ENCODE data around the gene ETNK1.
A peak's percentile ranks its signal among the peaks of the same experiment; 100 is the strongest.
"Not testable (repeated sequence)": the region's sequence is repeated elsewhere in the genome, so short reads cannot be mapped to it uniquely, and the experiment has no call there.

Gene ETNK1

GRCh38 chr12:22687361-22688076, 62.5 kb downstream of the ETNK1 start:
- no peak for DNase-seq (ENCODE audit: low spot score)

- DNase-seq (ENCODE audit: low spot score) = no peak
Observed at GRCh38 chr12:22689876-22690275, 64.9 kb downstream of the ETNK1 start.

- no peak for DNase-seq (ENCODE audit: low spot score)
Observed at GRCh38 chr12:22691319-22691718, 66.3 kb downstream of the ETNK1 start.

GRCh38 chr12:22692467-22692866, 67.5 kb downstream of the ETNK1 start:
- DNase-seq (ENCODE audit: low spot score) = not testable (repeated sequence)

- no peak for DNase-seq (ENCODE audit: low spot score)
Observed at GRCh38 chr12:22692964-22693555, 68.1 kb downstream of the ETNK1 start.

- no peak for DNase-seq (ENCODE audit: low spot score)
Observed at GRCh38 chr12:22698576-22698975, 73.6 kb downstream of the ETNK1 start.

- not testable (repeated sequence) for DNase-seq (ENCODE audit: low spot score)
Observed at GRCh38 chr12:22699705-22700104, 74.7 kb downstream of the ETNK1 start.

GRCh38 chr12:22700106-22700505, 75.1 kb downstream of the ETNK1 start:
- DNase-seq (ENCODE audit: low spot score) = peak; percentile 46

GRCh38 chr12:22701216-22701809, 76.3 kb downstream of the ETNK1 start:
- DNase-seq (ENCODE audit: low spot score) = not testable (repeated sequence)

- DNase-seq (ENCODE audit: low spot score) = peak; percentile 20
Observed at GRCh38 chr12:22702690-22703089, 77.7 kb downstream of the ETNK1 start.

- DNase-seq (ENCODE audit: low spot score) = peak; percentile 52
Observed at GRCh38 chr12:22709292-22709691, 84.3 kb downstream of the ETNK1 start.

- no peak for DNase-seq (ENCODE audit: low spot score)
Observed at GRCh38 chr12:22712083-22712482, 87.1 kb downstream of the ETNK1 start.

GRCh38 chr12:22715254-22715653, 90.3 kb downstream of the ETNK1 start:
- DNase-seq (ENCODE audit: low spot score) = no peak

- no peak for DNase-seq (ENCODE audit: low spot score)
Observed at GRCh38 chr12:22719745-22720144, 94.8 kb downstream of the ETNK1 start.

- no peak for DNase-seq (ENCODE audit: low spot score)
Observed at GRCh38 chr12:22722081-22722480, 97.1 kb downstream of the ETNK1 start.

GRCh38 chr12:22722779-22723178, 97.8 kb downstream of the ETNK1 start:
- DNase-seq (ENCODE audit: low spot score) = no peak

- no peak for DNase-seq (ENCODE audit: low spot score)
Observed at GRCh38 chr12:22728987-22729386, 104.0 kb downstream of the ETNK1 start.

GRCh38 chr12:22729431-22729956, 104.5 kb downstream of the ETNK1 start:
- no peak for DNase-seq (ENCODE audit: low spot score)

- no peak for DNase-seq (ENCODE audit: low spot score)
Observed at GRCh38 chr12:22729957-22730443, 105.0 kb downstream of the ETNK1 start.

GRCh38 chr12:22731236-22731635, 106.3 kb downstream of the ETNK1 start:
- no peak for DNase-seq (ENCODE audit: low spot score)

- no peak for DNase-seq (ENCODE audit: low spot score)
Observed at GRCh38 chr12:22733756-22734155, 108.8 kb downstream of the ETNK1 start.

- DNase-seq (ENCODE audit: low spot score) = no peak
Observed at GRCh38 chr12:22738945-22739344, 114.0 kb downstream of the ETNK1 start.

Measured in HuH-7 (cell line).